GM10847 (cell line): ENCODE data around the gene OR2V2.

Source experiments
- POLR2A ChIP-seq: IDR thresholded peaks from 2 replicates; pipeline ENCODE4 v1.6.1; 2011; ENCODE audit not compliant: insufficient read length; ENCODE audit errors: extremely low read depth

Gene OR2V2

GRCh38 chr5:181194489-181195248, 47.3 kb downstream of the OR2V2 start:
- no peak for TF ChIP-seq POLR2A

GRCh38 chr5:181195249-181195761, 47.9 kb downstream of the OR2V2 start:
- no peak for TF ChIP-seq POLR2A

DNA sequence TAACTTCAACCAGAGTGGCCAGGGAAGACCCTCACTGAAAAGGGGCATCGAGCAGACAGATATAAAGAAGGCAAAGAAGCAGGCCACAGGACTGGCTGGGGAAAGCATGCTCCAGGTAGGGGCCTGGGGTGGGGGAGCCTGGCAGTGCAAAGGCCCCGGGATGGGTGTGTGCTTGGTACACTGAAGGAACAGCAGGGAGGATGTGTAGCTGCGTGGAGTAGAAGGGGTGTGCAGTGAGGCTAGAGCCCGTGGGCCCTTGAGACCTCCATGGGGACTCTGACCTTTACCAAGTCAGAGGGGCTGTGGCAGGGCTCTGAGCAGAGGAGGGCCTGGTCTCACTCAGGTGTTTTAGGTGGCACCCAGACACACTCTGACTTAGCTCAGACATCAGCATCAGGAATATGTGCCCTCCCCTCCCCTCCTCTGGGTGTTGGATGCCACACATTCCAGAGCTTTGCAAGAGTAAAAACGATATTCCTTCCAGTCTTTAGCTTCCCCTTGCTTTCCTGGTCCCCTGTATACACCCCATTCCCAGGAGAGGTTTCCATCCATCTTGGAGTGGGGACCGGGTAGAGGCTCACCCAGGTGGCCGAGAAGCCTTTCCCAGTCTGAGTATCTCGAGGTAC, 50.1 kb downstream of the OR2V2 start:
- TF ChIP-seq POLR2A: no peak

DNA sequence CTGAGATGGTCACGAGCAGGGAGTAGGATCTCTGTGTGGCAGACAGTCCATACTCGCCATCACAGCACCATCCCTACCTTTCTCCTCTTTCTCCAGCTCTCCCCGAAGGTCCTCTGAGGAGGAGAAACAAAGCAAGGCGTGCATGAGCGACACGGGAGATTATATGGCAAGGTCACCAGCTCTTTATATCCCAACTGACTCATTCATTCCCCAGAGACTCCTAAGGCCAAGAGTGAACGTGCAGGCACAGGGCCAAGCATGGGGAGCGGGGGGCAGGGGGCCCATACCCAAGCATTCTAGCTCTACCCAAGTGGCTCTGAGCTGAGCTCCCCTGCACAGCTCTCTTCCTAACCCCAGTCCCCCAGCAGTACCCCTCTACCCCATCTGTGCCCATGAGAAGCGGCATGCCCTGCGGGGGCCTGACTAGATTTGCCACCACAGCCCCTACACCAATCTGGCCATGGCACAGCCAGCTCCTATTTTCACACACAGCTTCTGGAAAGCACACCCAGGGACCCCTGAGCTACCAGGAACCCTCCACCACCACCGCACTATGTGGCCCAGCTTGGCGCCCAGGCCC, 50.8 kb downstream of the OR2V2 start:
- no peak for TF ChIP-seq POLR2A

DNA sequence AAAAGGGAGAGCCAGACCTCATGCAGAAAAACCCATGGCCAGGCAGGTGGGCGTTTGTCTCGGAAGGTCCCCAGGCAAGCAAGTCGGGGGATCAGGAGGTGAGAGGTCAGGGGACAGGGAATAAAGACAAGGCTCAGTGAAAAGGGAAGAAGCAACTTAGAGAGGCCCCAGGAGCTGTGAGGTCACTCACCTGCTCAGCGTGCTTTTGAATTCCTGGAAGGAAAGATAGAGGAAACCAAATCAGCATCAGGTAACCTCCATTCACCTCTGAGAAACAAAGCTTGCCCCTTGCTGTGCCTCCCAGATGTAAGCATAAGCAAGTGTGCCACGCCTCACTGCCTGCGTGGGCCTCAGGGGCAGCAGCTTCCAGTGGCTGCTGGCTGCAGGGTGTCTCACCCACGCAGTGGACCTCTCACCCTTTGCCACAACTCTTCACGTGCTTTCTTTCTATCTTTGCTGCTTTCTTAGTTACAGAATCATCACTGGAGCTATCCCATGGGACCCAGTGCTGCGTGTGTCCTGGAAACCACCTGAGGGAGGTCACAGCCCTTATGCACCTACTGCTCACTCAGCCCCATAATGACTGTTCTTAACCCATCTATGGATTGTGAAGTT, 51.6 kb downstream of the OR2V2 start:
- TF ChIP-seq POLR2A: no peak

GRCh38 chr5:181199881-181200638, 52.7 kb downstream of the OR2V2 start:
- TF ChIP-seq POLR2A: no peak

- no peak for TF ChIP-seq POLR2A
Measured at GRCh38 chr5:181200816-181201215, 53.4 kb downstream of the OR2V2 start.

DNA sequence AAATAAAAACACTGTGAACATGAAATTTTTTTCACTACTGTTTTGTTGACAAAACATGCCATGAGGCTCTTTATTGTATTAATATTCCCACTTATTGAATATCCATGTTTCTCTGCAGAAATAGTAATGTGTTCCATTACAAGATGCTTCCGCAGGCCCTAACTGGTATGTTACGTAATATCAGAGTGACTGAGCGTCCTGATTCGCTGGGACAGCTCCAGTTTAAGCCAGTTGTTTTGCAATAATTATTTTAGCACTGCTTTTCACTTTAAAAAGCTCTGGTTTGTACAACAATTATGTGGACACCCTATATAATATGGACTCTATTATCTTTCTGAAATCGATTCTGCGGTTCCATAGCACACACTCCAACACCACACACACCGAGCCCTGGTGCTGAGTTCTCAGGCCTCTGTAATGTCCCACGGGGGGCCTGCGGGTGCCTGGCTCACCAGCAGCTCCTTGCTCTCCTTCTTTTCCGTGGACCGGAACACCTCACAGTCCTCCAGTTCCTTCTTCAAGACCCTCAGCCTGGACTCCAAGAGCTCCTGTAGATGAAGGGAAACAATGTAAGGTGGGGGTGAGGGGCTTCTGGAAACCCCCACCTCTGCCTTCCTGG, 55.8 kb downstream of the OR2V2 start:
- TF ChIP-seq POLR2A: no peak

GRCh38 chr5:181203777-181204112, 56.4 kb downstream of the OR2V2 start:
- no peak for TF ChIP-seq POLR2A

GRCh38 chr5:181204113-181204825, 56.9 kb downstream of the OR2V2 start:
- TF ChIP-seq POLR2A: no peak

- no peak for TF ChIP-seq POLR2A
Measured at GRCh38 chr5:181204826-181205760, 57.7 kb downstream of the OR2V2 start, which contains the start of gene TRIM7. TSS of gene TRIM7 (minus strand) at chr5:181205196. CDS start at chr5:181205110, 86 bp downstream.

DNA sequence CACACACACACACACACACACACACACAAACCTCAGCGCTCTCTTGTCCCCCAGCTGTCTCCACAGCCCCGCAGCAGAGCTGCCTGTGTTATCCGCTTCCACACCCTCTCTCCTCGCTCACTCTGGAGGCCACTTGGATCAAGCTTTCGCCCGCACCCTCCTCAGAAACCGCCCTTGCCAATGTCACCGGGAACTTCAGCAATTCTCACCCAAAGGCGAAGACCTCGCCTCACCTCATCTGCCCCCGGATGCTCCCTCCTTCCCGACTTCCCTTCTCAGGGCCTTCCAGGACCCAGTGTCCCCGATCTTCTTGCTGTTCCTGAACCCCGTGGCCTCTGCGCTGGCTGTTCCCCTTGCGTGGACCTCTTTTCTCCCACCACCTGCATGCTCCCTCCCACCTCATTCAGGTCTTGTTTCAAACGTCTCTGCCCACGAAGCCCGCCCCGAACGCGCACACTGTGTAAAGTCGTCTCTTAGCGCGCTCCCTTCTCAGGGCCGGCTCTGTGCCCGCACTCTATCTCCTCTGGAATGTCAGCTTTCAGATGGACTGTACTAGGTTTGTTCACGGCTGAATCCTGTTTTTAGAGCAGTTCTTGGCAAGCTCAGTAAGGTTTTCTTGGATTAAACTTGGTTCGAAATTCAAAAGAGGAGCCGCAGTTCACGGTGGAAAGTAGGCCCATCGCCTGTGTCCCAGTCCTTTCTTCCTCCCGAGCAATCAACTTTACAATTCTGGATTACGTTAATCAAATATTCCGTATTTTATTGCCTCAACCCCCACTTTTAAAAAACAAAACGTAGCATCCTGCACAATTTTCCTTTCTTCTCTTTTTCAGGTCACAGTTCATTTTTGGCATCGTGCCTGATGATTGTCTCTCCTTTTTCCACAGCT, 58.6 kb downstream of the OR2V2 start:
- no peak for TF ChIP-seq POLR2A
